CD4-positive, alpha-beta T cell treated with Interleukin-21 for 1 hour (primary cell): ENCODE measurements around the gene GZMM.

Experiments
- DNase-seq: peaks from one replicate; pipeline ENCODE4 v3.0.0-alpha.2; 2020

Gene GZMM

DNA sequence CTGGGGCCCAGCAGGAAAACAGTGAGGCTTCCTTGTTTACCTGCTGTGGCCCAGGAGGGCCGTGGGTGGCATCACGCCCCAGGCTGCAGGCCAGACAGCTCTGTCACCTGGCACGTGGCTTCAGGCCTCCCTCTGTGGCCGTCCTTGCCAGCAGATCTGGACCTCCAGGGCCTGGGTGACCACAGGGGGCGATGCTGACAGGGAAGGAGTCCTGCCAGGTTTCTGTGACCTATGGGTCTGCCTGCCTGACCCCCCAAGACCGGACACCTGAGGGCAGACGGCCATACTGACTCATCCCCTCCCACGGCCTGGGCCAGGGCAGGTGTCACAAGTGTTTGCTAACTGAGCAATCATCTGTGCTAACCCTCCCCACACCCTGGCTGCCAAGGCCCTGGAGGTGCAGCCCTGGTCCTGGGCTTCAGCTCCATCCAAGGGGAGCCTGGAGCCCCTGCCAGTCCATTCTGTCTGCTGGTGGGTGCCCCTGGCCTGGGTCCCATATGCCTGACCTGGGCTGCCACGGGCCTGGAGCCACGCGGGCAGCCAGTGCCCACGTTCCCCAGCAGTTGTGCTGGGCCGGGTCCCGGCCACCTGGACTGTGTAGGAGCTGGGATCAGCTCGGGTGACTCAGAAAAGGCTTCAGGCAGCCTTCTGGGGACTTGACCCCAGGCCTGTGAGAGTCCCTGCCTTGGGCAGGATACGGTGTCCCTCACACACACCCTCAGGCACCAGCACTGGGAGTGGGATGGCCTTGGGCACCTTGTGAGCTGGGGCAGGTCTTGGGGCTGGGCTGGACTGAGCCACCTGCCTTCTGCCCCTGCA, 8.6 kb upstream of the GZMM start:
- no peak for DNase-seq

DNA sequence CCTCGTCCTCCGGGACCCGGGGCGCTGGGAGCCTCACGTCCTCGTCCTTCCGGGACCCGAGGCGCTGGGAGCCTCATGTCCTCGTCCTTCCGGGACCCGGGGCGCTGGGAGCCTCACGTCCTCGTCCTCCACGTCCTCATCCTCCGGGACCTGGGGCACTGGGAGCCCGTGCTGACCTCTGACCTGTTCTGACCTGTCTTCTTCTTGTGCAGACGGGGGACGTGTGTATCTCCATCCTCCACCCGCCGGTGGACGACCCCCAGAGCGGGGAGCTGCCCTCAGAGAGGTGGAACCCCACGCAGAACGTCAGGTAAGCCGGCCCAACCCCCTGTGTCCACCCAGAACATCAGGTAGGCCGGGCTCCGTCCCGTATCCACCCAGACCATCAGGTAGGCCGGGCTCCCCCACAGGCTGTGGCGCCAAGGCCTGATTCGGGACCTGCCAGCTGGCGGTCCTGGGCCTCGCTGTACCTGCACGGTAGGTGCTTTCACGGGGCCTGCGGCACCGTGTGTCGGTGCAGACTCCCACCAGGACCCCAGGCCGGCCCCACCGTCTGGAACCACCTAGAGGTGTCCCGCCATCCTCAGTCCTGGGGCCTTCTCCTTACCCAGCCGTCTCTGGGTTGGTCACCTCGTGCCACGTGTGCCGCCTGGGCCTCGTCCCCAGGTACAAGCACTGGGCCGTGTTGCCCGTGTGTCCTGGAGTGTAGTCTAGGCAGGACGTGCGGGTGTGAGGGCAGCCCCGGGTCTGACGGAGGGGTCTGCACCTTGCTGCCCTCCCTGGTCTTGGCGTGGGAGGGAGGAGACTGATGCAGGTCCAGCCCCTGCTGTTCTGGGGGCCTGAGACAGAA, 7.6 kb upstream of the GZMM start:
- no peak for DNase-seq

DNA sequence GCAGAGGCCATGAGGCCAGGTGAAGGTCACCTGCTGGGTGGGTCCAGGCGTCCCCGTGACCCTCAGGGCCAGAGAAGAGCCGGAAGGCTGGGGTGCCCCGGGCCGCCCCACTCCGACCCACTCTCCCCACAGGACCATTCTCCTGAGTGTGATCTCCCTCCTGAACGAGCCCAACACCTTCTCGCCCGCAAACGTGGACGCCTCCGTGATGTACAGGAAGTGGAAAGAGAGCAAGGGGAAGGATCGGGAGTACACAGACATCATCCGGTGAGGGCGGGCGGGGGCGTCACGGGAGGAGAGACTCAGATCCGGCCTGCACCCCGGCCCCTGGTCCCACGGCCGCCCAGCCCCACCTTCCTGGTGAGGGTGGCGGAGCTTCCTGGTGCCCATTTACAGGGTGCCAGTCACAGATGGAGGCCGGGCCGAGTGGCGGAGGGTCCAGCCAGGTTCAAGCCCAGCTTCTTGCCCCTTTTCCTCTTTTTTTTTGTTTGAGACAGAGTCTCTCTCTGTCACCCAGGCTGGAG, 6.9 kb upstream of the GZMM start:
- no peak for DNase-seq

DNA sequence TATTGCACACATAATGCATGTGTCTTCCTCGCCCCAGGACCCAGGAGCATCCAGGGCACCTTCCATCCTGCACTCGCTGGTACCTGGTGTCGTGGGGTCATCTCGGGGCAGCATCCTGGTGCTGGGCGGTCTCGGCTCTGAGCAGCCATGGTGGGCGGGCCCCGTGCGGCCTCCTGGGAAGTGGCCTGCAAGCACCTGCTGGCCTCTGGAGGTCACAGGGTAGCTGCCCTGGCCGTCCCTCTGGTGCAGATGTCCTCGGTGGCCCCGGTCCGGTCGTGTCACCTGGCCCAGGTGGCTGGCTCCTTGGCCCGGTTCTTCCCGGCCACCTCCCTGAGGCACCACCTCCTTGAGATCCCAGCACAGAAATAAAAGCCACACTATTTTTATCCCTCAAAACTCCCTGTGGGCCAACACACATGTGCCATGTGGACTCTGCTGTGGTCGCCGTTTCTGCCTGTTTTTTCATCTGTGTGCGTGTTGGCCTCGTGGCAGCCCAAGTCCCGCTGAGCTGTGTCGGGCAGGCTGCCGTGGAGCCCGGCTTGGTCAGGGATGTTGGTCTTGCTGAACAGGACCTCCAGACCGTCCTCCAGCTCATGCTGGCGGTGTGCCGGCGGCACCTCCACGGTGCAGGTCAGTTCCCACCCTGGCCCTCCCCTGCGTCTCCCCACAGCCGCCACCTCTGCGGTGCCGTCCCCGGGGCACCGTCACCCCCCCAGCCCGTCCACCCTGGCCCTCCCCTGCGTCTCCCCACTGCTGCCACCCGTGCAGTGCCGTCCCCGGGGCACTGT, 5.0 kb upstream of the GZMM start:
- DNase-seq: no peak

DNA sequence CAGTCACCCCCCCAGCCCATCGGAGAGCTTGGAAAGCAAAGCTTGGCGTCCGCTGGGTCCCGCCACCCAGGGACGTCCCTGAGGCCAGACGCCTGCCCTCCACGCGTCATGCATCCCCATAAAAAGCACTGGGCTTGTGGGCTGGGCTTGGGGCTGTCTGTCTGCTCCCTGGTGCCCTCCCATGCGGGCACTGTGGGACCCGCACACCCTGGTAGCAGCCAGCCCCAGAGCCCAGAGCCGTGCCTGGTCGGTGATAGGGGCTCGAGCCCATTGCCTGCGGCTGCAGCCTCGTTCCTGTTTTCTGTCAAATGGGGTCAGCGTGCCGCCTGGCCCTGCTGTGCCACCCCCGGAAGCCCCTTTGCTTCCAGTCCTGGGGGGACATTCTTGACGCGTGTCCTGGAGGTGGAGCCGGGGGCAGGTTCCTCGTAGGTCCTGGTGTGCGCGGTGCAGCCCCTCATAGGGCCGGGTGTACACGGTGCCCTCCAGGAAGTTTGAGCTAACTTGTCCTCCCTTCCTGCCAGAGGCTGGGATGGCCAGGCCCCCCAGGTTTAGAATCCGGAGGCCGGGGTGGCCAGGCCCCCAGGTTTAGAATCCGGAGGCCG, 4.3 kb upstream of the GZMM start:
- no peak for DNase-seq

DNA sequence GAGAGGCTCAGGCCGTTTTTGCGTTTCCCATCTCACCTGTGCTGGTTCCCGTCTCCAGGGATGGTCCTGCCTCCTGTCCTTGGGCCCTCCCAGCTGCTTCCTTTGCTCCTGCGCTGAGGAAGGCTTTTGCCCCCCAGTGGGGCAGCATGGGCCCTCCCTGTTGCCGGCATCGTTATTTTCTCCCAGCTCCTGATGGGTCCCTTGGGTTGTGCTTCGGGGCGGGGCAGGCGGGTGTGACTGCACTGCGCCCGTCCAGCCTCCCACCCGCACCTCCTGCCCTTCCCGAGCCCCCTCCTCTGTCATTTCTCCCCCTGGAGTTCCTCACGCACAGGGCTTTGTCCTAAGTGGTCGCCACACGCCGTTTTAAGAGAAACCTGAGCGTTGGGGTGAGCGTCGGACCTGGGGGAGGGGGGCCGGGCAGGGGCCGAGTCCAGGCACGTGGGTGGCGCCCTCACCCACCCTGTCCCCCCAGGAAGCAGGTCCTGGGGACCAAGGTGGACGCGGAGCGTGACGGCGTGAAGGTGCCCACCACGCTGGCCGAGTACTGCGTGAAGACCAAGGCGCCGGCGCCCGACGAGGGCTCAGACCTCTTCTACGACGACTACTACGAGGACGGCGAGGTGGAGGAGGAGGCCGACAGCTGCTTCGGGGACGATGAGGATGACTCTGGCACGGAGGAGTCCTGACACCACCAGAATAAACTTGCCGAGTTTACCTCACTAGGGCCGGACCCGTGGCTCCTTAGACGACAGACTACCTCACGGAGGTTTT, 2.8 kb upstream of the GZMM start:
- DNase-seq: no peak

DNA sequence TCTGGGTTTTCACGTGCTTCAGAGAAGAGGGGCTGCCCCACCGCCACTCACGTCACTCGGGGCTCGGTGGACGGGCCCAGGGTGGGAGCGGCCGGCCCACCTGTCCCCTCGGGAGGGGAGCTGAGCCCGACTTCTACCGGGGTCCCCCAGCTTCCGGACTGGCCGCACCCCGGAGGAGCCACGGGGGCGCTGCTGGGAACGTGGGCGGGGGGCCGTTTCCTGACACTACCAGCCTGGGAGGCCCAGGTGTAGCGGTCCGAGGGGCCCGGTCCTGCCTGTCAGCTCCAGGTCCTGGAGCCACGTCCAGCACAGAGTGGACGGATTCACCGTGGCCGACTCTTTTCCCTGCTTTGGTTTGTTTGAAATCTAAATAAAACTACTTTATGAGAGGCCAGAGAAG, 2.2 kb upstream of the GZMM start:
- DNase-seq: no peak

DNA sequence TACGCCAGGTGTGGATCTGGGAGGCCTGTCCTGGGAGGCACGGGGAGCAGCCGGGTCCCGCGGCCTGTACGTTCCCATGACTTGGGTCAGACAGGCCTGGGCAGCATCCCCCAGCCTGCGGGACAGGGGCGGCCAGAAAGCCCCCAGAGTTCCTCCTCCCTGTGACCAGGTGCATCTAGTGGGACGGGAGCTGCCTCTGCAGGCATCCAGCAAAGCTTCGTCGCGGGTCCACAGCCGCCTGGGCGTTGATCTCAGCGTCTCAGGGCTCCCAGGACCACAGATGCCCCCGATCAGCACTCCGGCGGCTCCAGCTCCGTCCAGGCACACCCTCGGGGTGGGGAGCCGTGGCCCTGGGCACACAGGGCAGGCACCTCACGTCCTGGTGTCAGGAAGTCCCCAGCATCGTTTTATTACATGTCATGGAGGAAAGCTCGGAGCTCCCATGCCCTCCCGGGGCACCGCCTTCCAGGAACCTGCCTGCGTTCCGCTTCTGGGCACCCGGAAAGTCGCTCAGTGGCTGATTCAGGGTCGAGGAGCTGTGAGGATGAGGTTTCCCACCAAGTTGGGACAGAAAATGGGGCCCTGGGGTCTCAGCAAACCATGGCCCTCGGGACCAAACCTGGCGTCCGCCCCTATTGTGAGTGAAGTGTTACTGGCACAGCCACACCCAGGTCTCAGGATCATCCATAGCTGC, 1.5 kb upstream of the GZMM start:
- no peak for DNase-seq

DNA sequence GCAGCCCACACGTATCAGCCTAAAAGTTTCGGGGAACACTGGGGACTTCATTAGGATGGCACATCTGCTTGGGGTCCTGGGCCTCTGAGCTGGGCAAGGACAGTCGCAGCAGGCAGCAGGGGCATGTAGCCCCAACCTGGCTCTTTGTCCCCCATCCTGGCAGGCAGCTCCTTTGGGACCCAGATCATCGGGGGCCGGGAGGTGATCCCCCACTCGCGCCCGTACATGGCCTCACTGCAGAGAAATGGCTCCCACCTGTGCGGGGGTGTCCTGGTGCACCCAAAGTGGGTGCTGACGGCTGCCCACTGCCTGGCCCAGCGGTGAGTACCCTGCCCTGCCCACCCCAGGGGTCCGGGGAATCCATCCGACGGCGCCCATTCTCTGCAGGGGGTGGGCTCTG, 3.3 kb downstream of the GZMM start:
- no peak for DNase-seq

DNA sequence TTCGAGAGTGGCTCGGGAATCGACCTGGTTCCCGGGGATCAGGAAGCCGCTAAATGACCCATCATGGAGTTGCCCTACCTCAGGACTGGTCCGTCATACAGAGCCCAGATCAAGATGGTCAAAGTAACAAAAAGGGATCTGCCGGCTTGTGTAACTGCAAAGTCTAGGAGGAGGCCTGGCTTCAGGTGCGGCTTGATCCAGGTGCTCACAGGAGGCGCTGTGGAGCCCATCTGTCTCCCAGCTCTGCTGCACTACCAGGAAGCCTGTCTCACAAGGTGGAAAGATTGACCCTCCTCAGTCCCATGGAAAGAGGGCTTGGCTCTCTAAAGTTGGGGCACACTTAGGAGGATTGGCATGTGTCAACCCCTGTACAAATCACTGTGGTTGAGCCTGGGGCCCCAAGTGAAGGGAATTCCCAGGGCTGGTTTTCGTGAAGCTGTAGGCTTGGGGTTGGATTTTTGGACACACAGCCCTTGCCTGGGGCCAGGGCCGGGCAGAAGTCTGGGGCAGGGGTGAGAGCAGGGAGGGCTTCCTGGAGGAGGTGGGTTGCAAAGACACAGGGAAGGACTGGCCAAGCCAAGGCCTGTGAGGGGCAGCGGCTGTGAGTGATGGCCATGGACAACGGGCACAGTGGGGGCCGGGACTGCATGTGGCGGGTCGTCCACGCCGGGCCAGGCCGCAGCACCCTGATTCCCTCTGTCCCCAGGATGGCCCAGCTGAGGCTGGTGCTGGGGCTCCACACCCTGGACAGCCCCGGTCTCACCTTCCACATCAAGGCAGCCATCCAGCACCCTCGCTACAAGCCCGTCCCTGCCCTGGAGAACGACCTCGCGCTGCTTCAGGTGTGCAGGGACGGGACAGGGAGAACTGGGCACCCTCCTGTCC, 4.2 kb downstream of the GZMM start:
- DNase-seq: no peak

DNA sequence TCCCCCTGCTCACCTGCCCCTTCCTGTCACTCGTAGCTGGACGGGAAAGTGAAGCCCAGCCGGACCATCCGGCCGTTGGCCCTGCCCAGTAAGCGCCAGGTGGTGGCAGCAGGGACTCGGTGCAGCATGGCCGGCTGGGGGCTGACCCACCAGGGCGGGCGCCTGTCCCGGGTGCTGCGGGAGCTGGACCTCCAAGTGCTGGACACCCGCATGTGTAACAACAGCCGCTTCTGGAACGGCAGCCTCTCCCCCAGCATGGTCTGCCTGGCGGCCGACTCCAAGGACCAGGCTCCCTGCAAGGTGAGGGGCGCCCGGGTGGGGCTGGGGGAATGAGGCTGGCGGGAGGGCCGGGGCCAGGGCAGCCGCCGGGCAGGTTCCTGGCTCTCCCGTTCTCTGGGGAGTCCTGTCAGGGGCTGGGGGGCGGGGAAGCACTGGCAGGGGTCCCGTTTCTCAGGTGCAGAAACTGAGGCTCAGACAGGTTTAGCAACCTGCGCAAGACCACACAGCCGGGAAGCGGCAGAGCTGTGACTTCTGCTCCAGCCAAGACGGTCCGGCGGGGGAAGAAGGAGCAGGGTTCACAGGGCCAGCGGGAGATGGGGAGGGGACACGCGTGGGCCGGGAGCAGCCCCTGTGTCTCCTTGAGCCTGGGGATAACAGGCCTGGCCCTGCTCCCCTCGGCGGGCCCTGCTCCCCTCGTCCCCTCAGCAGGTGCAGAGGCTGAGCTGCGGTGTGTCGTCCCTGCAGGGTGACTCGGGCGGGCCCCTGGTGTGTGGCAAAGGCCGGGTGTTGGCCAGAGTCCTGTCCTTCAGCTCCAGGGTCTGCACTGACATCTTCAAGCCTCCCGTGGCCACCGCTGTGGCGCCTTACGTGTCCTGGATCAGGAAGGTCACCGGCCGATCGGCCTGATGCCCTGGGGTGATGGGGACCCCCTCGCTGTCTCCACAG, 5.3 kb downstream of the GZMM start:
- DNase-seq: no peak

DNA sequence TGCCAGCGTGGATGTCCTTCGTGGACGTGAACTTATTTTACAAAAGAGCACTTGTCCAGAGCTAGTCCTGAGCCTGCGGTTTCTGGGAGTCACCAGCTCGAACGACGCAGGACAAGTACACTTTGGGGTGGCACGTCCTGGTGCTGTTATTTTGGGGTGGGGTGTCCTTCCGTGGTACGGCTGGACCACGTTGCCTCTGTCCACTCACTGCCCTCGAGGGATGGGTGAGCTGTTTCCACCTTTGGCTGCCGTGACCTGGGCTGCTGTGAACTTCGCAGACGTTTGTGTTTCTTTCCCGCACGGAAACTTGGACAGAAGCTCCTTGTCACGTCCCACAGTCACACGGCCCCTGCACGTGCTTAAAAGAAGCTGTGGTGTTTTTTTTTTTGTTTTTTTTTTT, 11.0 kb downstream of the GZMM start:
- DNase-seq: no peak

DNA sequence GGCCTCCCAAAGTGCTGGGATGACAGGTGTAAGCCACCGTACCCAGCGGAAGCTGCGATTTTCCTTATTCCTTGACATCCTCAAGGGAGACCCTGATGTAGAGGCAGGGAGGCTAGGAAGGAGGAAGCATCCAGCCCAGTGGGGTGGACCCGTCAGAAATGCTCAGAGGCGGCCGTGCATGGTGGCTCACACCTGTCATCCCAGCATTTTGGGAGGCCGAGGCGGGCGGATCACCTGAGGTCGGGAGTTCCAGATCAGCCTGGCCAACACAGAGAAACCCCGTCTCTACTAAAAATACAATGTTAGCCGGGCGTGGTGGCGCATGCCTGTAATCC, 11.6 kb downstream of the GZMM start:
- no peak for DNase-seq

DNA sequence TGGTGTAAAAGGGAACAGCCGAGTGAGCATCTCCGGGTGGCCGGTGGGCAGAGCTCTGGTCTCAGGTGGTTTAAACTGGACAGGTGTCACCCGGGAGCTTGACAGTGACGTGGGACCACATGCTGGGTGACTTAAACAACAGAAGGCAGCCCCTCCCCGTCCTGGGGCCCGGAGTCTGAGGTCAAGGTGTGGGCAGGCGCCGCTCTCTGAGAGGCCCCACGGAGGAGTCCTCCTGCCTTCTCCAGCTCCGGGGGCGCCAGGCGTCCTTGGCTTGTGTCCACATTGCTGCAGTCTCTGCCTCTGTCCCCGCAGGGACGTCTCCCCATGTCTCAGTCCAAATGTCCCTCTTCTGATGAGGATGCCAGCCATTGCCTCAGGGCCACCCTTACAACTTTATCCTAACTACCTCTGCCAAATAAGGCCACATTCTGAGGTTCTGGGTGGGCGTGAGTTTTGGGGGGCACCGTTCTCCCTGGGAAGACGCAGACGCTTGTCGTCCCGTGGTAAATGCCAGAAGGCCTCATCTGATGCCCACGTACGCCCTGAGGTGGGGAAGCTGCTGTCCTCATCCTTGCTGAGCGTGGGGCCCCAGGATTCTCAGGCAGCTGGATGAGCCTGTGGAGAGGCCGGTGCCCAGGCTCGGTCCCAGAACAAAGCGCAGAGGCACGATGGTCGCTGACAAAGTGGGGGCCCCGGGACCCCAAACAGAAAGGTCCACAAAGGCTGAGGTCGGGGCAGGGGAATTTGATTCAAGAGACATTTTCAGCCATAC, 12.9 kb downstream of the GZMM start:
- no peak for DNase-seq

DNA sequence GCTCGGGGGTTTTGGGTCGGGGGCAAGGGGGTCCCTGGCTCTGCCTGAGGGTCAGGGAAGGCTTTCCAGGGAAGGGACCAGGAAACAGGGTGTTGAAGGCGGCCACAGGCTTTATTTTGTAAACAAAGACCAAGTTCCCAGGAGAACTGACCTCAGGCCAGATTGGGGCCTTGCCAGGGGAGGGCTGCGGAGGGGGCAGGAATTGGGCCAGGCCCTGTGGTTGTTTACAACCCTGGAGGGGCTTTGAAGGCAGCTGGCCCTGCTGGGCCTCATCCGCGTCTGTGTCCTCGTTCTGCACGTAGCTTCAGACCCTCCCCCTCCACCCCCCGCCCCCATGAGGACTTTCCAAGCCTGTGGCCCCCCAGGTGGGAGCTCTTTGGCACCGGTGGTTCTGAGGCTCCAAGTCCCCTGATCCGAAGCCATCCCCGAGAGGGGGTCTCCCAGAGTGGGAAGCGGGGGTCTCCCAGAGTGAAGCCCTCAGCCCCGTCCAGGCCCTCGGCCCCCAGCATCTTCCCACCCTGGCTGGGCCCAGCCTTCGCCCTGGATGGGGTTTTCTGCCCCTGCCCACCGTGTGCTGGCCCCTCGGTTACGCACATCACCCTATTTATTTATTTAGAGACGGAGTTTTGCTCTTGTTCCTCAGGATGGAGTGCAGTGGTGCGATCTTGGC, 15.1 kb downstream of the GZMM start:
- no peak for DNase-seq

DNA sequence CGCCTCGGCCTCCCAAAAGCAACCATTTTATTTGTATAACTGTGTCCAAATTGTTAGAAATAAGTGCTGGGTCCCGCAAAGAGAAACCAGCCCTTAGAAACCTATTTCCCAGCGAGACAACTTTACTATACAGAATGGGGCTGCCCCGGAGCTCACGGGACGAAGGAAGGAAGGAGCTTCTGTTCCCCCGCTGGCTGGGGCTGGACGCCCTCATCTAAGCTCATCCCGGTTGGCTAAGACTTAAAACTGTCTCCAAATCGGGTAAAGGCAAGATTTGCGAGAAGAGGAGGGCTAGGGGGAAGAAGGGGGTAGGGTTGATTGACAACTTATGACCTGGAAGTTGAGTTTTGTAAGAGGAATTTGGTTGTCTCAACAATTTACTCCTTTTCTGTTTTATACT, 16.3 kb downstream of the GZMM start:
- DNase-seq: no peak

DNA sequence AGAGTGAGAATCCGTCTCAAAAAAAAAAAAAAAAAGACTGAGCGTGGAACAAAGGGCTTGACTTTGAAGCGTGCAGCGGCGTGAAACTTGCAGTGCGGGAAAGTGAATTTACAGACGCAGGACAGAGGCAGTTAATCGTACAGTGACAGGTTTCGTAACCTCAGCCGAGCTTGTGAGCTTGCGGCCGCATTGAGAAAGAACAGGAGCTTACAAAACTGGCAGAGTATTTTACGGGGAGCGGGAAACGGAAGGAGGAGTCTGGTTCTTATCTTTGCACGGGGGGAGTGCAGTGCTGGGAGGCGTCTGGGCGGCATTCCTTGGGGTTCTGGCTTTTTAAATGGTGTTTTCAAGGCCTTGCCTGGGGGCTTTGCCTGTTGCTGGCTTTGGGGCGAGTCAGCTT, 22.6 kb downstream of the GZMM start:
- no peak for DNase-seq

DNA sequence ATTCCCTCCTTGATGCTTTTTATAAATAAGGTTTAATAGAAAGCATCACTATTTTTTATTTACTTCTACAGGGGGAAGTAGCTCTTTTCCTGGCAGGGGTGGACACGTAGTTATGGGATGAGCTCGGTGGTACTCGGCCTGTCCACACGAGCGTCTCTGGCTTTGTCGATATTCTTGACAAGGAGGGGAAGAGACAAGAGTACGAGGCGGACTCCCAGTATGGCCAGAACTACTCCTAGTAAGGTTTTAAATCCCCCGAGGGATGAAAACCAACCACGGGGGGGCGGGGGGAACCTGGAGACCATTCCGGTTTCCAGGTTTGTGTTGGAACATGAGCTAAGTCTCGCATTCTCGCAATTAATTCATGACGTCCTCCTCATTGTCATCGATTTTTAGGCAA, 23.0 kb downstream of the GZMM start:
- DNase-seq: no peak
